ENCODE data around the gene PIK3AP1. TPM values are rescaled to one million over a fixed set of nuclear protein-coding genes. Genes with fewer than 3 reads are reported as not detected.
A peak's percentile ranks its signal among the peaks of the same experiment; 100 is the strongest.

Gene PIK3AP1
- polyA plus RNA-seq (2011; rRNA removed) (3.0 and 3.2 TPM in 2 replicates), polyA plus RNA-seq (2017; fragmentation: RNase III; extraction: RNeasy Plus Mini Kit Qiagen cat#74134 plus additional on column Dnase treatment) (1.1 to 1.9 TPM (median 1.6 TPM) in 3 replicates), polyA minus RNA-seq (2011; rRNA and poly(A)+ RNA removed) (3.2 and 6.5 TPM in 2 replicates)
- 0.50 and 0.60 TPM in 2 replicates for polyA plus RNA-seq (2012; cell fraction: cytosol; rRNA removed)
- 0.36 and 0.51 TPM in 2 replicates for polyA plus RNA-seq (2012; cell fraction: nucleus; rRNA removed)

DNA sequence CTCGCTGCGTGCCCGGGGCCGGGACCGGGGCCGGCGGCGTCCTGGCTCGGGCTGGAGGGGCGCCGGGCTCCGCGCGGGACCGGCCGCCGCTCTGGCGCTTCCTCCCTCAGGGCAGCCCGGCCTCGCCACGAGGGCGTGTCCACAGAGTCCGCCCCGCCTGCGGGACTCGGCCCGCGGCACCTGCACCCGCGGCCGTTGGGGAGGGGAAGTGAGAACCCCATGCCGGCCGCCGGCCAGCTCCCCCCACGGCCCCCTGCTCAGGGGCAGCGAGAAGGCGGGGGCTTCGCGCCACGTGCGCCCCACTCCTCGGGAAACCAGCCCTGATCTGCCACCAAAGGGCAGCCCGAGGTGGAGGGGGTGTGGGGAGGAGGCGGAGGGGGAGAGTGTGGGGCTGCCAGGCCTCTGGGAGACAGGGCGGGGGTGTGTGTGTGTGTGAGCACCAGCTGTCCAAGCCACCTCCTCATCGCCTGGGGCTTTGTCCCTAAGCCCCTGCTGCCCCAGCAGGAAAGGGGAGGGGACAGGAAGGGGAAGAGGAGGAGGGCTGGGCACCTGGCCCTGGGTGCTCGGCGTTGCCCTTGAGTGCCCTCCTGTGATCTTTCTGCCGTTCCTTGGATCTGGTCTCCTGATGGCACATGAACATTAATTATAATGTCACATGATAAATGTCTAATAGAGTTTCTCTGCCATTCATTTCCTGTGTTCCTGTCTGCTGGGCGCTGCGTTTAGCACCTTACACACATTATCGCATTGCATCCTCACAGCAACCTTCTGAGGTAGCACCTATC lies at the start of gene PIK3AP1:
Gene PIK3AP1, minus strand, starts transcription at position 93 of the 785 bp plus-strand sequence. CDS start 120 bp downstream, outside the sequence.
- POLR2A ChIA-PET = no interaction called here
- FAIRE-seq (no peak), ATAC-seq (peak; percentile 81), DNase-seq (ENCODE audit: low read depth in 1 of 2, low spot score in 1 of 2) (peak; percentile 12 to 56)
- peak within 1 kb of the TSS; percentile 85 for H3K4me2 ChIP-seq
- H3K27ac ChIP-seq = peak within 1 kb of the TSS; percentile 59 to 82; a peak in 5 of 6 replicates
- TF ChIP-seq, protein P1, sequence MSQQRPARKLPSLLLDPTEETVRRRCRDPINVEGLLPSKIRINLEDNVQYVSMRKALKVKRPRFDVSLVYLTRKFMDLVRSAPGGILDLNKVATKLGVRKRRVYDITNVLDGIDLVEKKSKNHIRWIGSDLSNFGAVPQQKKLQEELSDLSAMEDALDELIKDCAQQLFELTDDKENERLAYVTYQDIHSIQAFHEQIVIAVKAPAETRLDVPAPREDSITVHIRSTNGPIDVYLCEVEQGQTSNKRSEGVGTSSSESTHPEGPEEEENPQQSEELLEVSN (IDR thresholded peaks at IDR 0.05; ENCODE audit: borderline replicate concordance, low read depth) = 0 out of 2 replicates have a peak, but pooled peaks have one; percentile 22
- TF ChIP-seq, protein P2, sequence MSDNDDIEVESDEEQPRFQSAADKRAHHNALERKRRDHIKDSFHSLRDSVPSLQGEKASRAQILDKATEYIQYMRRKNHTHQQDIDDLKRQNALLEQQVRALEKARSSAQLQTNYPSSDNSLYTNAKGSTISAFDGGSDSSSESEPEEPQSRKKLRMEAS (IDR thresholded peaks at IDR 0.05) = peak; percentile 22; the same call in 1 of the 2 replicates
- TF ChIP-seq CEBPB (IDR thresholded peaks at IDR 0.05) (no peak), HEYL (CRISPR knock-in tag; IDR thresholded peaks at IDR 0.05) (no peak), ZNF302 (CRISPR knock-in tag; IDR thresholded peaks at IDR 0.05) (no peak), RAD21 (conservative IDR thresholded peaks at IDR 0.05 in 1 of 2, IDR thresholded peaks at IDR 0.05 in 1 of 2) (no peak; a peak in 1 of 5 replicates)
- no peaks in the 10 kb centered on the region for H3K9me3 ChIP-seq
- peak within 1 kb of the TSS; percentile 62 for H3K4me3 ChIP-seq
- H3K4me1 ChIP-seq = no peaks in the 10 kb centered on the region
- CTCF ChIA-PET = interaction anchor here (0.6 to 2.2 kb wide), 5 partner anchors 27 to 80 kb away, joined by 3 to 8 read pairs (median 3); no protein-coding TSS in a partner anchor
- 13% methylated on average over 24 of the region's 52 CpGs for WGBS (ENCODE audit: missing lambda C conversion rate)

DNA sequence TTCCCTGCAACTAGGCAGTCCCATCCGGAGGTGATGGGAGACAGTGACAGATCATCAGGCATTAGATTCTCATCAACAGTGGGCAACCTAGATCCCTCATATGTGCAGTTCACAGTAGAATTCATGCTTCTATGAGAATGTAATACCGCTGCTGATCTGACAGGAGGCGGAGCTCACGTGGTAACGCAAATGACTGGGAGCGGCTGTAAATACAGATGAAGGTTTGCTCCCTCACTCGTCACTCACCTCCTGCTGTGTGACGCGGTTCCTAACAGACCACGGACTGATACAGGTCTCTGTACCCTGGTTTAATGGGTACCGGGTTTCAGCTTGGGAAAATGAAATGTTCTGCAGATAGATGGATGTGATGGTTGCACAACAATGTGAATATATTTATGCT lies 47.8 kb upstream of the PIK3AP1 start:
- no peak for DNase-seq (ENCODE audit: low read depth in 1 of 2, low spot score in 1 of 2)
- CTCF ChIA-PET = interaction anchor here (0.6 kb wide), 1 partner anchor 28 kb away, joined by 3 read pairs; no protein-coding TSS in a partner anchor
- no peak for ATAC-seq

DNA sequence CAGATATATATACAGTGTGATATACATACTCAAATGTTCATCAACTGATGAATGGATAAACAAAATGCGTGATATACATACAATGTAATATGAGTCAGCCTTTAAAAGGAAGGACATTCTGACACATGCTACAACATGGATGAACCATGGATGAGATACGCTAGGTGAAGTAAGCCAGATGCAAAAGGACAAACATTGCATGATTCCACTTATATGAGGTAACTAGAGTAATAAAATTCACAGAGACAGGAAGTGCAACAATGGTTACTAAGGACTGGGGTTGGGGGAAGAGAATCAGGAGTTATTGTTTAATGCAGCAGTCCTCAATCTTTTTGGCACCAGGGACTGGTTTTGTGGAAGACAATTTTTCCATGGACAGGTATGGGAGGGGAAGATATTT lies 47.3 kb upstream of the PIK3AP1 start:
- ATAC-seq (no peak), DNase-seq (ENCODE audit: low read depth in 1 of 2, low spot score in 1 of 2) (no peak), FAIRE-seq (no peak)
- H3K4me2 ChIP-seq = no peak overlapping the region
- 87% methylated on average over 2 of the region's 2 CpGs for WGBS (ENCODE audit: missing lambda C conversion rate)
- no peaks in the 10 kb centered on the region for H3K4me1 ChIP-seq
- peaks cover 13% of the 10 kb centered on the region for H3K9me3 ChIP-seq
- no peak overlapping the region for H3K27ac ChIP-seq
- H3K4me3 ChIP-seq = no peak overlapping the region
- no peak for TF ChIP-seq FOSL2 (IDR thresholded peaks at IDR 0.05)
- TF ChIP-seq FOSL2 (CRISPR knock-in tag; IDR thresholded peaks at IDR 0.05) = no peak
- no peak for TF ChIP-seq USF2 (IDR thresholded peaks at IDR 0.05)
- no peak for TF ChIP-seq CEBPB (IDR thresholded peaks at IDR 0.05)
- TF ChIP-seq HEYL (CRISPR knock-in tag; IDR thresholded peaks at IDR 0.05) = no peak
- no peak for TF ChIP-seq RAD21 (conservative IDR thresholded peaks at IDR 0.05 in 1 of 2, IDR thresholded peaks at IDR 0.05 in 1 of 2)
- TF ChIP-seq PBX3 (IDR thresholded peaks at IDR 0.05) = no peak
- no peak for TF ChIP-seq TFCP2L1 (CRISPR knock-in tag; IDR thresholded peaks at IDR 0.05)
- TF ChIP-seq, protein P3, sequence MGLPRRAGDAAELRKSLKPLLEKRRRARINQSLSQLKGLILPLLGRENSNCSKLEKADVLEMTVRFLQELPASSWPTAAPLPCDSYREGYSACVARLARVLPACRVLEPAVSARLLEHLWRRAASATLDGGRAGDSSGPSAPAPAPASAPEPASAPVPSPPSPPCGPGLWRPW (IDR thresholded peaks at IDR 0.05) = no peak
- TF ChIP-seq GATA3 (IDR thresholded peaks at IDR 0.05; ENCODE audit: borderline replicate concordance) = no peak
- TF ChIP-seq, protein P2 (IDR thresholded peaks at IDR 0.05) = no peak
- no peak for TF ChIP-seq MAZ (IDR thresholded peaks at IDR 0.05; ENCODE audit: borderline replicate concordance, low read depth, low read length)
- no peak for TF ChIP-seq MYC (IDR thresholded peaks at IDR 0.05; ENCODE audit: borderline replicate concordance, low read length)
- no peak for TF ChIP-seq ZC3H11A (IDR thresholded peaks at IDR 0.05)
- no peak for TF ChIP-seq HOXA7 (CRISPR knock-in tag; IDR thresholded peaks at IDR 0.05)
- no peak for TF ChIP-seq CBX2 (IDR thresholded peaks at IDR 0.05; ENCODE audit: borderline replicate concordance, low read depth)
- ChIA-PET POLR2A (no interaction called here), CTCF (interaction anchor here (0.6 kb wide), 1 partner anchor 29 kb away, joined by 3 read pairs; no protein-coding TSS in a partner anchor)

More for the DNA sequence above, 47.8 kb upstream of the PIK3AP1 start:
- peaks cover 16% of the 10 kb centered on the region for H3K9me3 ChIP-seq
- no peaks in the 10 kb centered on the region for H3K4me1 ChIP-seq
- TF ChIP-seq FOSB (CRISPR knock-in tag; IDR thresholded peaks at IDR 0.05) = no peak
- TF ChIP-seq RARB (CRISPR knock-in tag; IDR thresholded peaks at IDR 0.05) = no peak
- TF ChIP-seq RCOR1 (IDR thresholded peaks at IDR 0.05; ENCODE audit: low read depth, low read length) = no peak
- no peak for TF ChIP-seq JUN (IDR thresholded peaks at IDR 0.05)
- TF ChIP-seq POLR2AphosphoS2 (conservative IDR thresholded peaks at IDR 0.05; ENCODE audit: low read length) = no peak
- TF ChIP-seq POLR2A (IDR thresholded peaks at IDR 0.05; ENCODE audit: low read length) = no peak
- TF ChIP-seq SMC3 (IDR thresholded peaks at IDR 0.05) = no peak
- TF ChIP-seq MAZ (IDR thresholded peaks at IDR 0.05; ENCODE audit: borderline replicate concordance, low read depth, low read length) = no peak
- no peak for TF ChIP-seq TFCP2L1 (CRISPR knock-in tag; IDR thresholded peaks at IDR 0.05)
- TF ChIP-seq HOXB5 (CRISPR knock-in tag; IDR thresholded peaks at IDR 0.05) = no peak
- TF ChIP-seq KDM1A (IDR thresholded peaks at IDR 0.05; ENCODE audit: low read depth) = no peak
- no peak overlapping the region for H3K4me3 ChIP-seq
- 83% methylated on average over 11 of the region's 11 CpGs for WGBS (ENCODE audit: missing lambda C conversion rate)
- POLR2A ChIA-PET = no interaction called here
- H3K27ac ChIP-seq = no peak overlapping the region
- no peak overlapping the region for H3K4me2 ChIP-seq
- FAIRE-seq = no peak
